NCI-H82 (cell line): Measurements from ENCODE around the gene PRSS3.
A peak's percentile ranks its signal among the peaks of the same experiment; 100 is the strongest.
"Not testable (repeated sequence)": the region's sequence is repeated elsewhere in the genome, so short reads cannot be mapped to it uniquely, and the experiment has no call there.

ENCODE experiments used
- DNase-seq: peaks from one replicate; lab custom pipeline; 2025; lab: John Stamatoyannopoulos, UW

The PRSS3 gene

DNA sequence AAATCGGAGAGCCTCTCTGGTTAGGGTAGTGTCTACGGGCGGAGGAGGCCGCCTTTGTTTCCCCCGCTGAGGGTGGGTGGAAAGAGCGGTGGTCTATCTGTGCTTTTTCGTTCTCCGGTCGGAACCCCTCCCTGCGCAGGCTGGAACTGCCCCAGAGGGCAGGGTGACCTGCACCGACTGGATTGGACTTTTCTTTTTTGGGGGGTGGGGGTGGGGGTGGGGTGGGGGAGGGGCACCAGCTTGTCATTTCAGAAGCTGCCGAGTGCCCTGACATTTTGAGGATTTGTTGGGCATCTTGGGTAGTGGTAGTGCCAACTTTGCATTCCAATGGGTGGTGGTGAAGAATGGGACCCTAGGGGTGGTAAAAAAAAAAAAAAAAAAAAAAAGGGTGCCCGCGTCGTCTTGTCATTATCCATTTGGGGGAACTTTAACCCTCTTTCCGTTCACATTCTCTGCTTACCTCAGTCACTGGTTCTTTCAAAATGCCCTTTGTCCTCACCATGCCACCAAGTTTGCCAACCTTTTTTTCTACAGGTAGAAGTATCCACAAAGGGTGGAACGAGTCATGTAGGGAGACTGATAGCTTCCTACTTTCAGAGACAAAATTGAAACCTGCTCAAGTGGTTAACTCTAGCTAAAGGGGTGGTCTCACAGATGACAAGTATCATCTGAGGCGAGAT lies 22.9 kb downstream of the PRSS3 start:
- peak; percentile 11 for DNase-seq

DNA sequence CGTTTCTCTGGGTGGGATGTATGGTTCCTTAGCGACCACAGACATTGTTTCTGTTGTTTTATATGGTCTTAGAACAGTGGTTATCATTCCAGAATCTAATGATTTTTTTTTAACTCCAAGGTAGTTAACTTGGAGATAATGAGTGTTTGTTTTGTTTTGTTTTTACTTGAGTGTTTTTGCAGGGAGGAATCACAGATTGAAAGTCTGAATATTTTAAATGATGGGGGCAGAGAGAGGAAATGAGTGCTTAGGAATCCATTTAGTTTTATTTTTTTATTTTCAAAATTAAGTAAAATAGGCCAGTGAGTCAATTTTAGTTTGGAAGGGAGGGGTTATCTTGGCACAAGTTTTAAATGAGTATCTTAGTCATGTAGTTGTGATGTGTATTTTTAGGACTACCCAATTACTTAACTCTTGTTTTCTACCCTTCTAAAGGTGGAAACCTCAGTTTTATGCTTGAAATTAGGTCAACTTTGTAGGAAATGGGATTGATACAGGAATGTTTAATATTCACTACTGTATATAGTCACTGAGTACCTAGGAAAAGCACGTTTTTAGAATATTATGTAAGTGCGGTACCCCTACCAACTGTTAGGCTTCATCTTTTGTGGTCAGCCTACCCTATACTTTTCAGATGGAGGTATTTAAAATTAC lies 23.6 kb downstream of the PRSS3 start:
- DNase-seq = no peak

DNA sequence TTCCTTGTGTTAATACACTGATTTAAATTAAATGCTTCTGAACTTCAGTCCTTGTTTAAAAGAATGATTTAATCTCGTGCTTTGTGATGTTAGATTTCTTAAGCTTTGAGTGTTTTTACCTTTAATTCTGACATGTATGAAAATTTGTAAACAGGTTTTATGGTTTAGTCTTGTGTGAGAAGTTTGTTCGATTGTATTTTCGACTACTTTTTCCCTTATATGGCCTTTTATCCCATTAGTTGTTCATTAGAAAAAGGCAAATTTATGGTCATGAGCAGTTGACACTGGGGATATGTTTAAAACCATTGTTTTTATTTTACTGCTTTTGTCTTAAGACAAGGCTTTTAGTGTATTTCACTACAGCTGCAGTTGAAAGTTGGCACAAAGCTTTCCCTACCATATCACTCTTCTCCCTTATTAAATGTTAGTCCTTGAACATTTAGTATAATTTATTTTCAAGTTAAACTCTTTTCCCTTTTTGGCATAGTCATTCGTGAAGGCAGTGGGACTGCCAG lies 24.9 kb downstream of the PRSS3 start:
- no peak for DNase-seq

DNA sequence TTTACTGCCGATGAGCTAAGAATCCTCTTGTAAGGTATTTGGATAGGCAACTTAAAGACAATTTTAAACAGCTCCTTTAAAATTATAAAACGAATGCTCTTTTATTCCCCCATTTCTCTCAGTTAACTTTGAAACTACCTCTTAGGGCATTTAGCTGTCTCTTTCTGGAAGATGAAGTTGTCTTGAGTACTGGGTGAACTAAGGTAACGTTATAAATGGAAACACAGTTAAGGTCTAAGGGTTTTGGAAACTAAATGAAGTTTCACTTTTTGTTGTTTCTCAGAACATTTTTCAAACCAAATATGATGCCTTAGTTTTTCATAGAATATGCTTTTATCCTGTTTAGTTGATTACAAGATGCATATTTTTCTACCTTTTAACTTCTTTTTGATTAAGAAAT lies 28.4 kb downstream of the PRSS3 start:
- no peak for DNase-seq

DNA sequence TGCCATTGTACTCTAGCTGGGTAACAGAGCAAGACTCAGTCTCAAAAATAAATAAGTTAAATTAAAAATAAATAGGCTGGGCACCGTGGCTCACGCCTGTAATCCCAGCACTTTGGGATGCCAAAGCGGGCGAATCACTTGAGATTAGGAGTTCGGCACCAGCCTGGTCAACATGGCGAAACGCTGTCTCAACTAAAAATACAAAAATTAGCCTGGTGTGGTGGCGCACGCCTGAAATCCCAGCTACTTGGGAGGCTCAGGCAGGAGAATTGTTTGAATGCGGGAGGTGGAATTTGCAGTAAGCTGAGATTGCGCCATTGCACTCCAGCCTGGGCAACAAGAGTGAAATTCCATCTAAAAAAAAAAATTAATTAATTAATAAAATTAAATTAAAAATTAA lies 31.9 kb downstream of the PRSS3 start:
- DNase-seq = not testable (repeated sequence)

DNA sequence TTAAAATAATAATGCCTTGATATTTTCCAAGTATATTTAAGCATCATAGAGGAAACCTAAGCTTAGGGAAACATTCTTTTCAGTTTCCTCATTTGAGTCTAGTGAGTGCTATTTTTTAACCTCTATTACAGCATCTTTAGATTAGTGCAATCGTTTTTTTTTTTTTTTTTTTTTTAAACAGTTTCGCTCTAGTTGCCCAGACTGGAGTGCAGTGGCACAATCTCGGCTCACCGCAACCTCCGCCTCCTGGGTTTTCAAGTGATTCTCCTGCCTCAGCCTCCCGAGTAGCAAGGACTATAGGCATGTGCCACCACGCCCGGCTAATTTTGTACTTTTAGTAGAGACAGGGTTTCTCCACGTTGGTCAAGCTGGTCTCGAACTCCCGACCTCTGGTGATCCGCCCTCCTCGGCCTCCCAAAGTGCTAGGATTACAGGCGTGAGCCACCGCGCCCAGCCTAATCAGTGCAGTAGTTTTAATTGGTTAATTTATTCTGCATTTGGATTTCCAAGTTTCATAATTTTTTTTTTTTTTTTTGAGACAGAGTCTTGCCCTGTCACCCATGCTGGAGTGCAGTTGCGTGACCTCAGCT lies 34.4 kb downstream of the PRSS3 start:
- DNase-seq = not testable (repeated sequence)

DNA sequence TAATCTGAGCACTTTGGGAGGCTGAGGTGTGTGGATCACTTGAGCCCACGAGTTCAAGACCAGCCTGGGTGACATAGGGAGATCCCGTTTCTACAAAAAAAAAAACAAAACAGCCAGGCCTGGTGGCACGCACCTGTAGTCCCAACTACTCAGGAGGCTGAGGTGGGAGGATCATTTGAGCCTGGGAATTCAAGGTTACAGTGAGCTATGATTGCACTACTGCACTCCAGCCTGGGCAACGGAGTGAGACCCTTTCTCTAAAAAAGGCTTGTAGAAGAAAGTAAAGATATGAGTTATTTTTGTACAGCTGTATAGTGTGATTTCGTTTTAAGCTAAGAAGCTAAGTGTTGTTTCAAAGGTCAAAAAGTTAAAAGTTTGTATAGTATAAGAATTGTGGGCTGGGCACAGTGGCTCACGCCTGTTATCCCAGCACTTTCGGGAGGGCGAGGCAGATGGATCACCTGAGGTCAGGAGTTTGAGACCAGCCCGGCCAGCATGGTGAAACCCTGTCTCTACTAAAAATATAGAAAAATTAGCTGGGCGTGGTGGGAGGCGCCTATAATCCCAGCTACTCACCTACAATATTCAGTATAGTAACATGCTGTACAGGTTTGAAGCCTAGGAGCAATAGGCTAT lies 40.4 kb downstream of the PRSS3 start:
- no peak for DNase-seq

DNA sequence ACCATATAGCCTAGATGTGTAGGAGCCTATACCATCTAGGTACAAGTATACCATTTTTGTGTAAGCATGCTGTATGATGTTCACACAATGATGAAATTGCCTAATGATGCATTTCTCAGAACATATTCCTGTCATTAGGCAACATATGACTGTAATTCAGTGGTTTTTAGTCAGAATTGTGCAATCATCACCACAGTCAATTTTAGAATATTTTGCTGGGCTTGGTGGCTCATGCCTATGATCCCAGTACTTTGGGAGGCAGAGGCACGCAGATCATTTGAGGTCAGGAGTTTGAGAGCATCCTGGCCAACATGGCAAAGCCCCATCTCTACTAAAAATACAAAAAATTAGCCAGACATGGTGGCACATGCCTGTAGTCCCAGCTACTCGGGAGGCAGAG lies 40.9 kb downstream of the PRSS3 start:
- DNase-seq = not testable (repeated sequence)

DNA sequence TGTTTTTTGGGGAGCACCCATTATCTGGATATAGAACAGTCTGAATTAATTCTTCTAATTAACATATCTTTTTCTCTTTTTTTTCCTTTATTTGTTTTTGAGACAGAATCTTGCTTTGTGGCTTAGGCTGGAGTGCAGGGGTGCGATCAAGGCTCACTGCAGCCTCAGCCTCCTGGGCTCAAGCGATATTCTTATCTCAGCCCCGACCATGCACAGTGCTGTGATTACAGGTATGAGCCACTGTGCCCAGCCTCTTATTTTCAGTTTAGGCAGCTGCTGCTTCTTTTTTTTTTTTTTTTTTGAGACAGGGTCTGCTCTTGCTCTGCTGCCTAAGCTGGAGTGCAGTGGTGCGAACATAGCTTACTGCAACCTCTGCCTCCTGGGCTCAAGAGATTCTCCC lies 41.8 kb downstream of the PRSS3 start:
- DNase-seq = no peak

DNA sequence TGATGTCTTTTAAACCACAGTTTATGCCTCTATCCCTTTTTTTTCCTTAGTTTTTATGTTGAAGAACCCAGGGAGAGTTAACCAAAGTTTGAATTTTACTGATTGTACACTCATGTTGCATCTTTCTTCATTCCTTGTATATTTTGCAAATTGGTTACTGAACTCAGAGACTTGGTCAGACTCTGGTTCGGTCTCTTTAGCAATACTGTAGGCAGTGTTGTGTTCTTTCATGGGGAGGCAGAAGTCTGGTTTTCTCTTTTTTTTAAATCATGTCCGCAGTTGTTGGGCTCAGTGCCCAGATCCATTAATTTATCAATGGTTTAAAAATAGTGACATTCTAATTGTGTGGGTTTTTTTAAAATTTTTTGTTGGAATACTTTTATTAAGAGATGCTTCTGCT lies 45.0 kb downstream of the PRSS3 start:
- DNase-seq = no peak

DNA sequence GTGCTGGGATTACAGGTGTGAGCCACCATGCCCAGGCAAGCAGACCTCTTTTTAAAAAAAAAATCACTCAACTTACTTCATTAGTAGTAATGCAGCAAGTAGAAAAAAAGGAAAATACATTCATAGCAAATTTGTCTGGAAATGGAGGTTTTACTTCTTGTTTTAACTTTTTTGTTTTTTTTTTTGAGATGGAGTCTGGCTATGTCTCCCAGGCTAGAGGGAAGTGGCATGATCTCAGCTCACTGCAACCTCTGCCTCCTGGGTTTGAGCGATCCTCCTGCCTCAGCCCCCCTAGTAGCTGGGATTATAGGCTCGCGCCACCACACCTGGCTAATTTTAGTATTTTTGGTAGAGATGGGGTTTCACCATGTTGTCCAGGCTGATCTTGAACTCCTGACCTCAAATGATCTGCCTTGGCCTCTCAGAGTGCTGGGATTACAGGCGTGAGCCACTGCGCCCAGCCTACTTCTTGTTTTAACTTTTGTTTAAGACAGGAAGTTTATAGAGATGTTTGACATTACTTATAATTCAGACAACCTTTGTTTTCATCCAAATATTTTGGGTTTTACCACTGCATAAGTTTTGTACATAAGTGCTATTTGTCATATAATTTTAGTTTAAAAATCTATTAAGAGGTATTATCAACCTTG lies 48.1 kb downstream of the PRSS3 start:
- no peak for DNase-seq

DNA sequence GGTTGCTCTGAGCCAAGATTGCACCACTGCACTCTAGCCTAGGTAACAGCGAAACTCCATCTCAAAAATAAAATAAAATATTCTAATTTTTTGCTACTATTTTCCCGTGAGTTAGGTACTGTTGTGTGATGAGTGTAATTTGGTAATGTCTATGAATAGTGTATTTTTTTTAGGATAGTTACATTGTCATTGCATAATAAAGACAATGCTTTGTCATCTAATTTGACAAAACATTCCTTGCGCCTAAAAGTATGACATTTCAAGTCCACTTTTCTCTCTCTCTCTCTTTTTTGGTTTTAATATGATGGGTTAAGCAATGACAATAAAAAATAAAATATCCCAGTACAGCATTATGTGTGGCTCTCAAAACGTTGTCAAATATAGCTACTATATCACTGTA lies 50.9 kb downstream of the PRSS3 start:
- no peak for DNase-seq

DNA sequence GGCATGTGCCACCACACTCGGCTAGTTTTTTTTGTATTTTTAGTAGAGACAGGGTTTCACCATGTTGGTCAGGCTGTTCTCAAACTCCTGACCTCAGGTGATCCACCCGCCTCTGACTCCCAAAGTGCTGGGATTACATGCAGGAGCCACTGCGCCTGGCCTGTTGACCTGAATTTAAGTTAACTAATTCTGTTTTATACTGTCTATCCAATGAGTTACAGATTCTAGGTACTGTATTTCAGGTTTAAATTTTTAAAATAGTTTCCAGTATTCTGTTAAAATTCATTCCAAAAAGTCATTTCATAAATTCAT lies 52.5 kb downstream of the PRSS3 start:
- not testable (repeated sequence) for DNase-seq
